ENCODE data around the gene KLHL36.
"Not testable (repeated sequence)": the region's sequence is repeated elsewhere in the genome, so short reads cannot be mapped to it uniquely, and the experiment has no call there.

Gene KLHL36

GRCh38 chr16:84673561-84673960, 25.2 kb downstream of the KLHL36 start:
- DNase-seq, result no peak

GRCh38 chr16:84675423-84675822, 27.1 kb downstream of the KLHL36 start:
- no peak for DNase-seq

GRCh38 chr16:84675884-84676283, 27.6 kb downstream of the KLHL36 start:
- DNase-seq, result no peak

- no peak for DNase-seq
These were observed 28.9 kb downstream of the KLHL36 start for GRCh38 chr16:84677017-84677803.

GRCh38 chr16:84677849-84678248, 29.5 kb downstream of the KLHL36 start:
- DNase-seq, result no peak

- DNase-seq, result no peak
These were observed 30.2 kb downstream of the KLHL36 start for GRCh38 chr16:84678541-84678940.

GRCh38 chr16:84680165-84680842, 32.0 kb downstream of the KLHL36 start:
- DNase-seq, result no peak

- no peak for DNase-seq
These were observed 32.7 kb downstream of the KLHL36 start for GRCh38 chr16:84680843-84681629.

- DNase-seq, result no peak
These were observed 35.6 kb downstream of the KLHL36 start for GRCh38 chr16:84683691-84684591.

GRCh38 chr16:84684592-84684965, 36.3 kb downstream of the KLHL36 start:
- DNase-seq, result no peak

GRCh38 chr16:84685210-84685609, 36.9 kb downstream of the KLHL36 start:
- no peak for DNase-seq

GRCh38 chr16:84686707-84687298, 38.5 kb downstream of the KLHL36 start:
- DNase-seq, result no peak

GRCh38 chr16:84687715-84688114, 39.4 kb downstream of the KLHL36 start:
- DNase-seq, result no peak

- not testable (repeated sequence) for DNase-seq
These were observed 39.9 kb downstream of the KLHL36 start for GRCh38 chr16:84688163-84688562.

- DNase-seq, result no peak
These were observed 40.8 kb downstream of the KLHL36 start for GRCh38 chr16:84689111-84689510.

- no peak for DNase-seq
These were observed 41.9 kb downstream of the KLHL36 start for GRCh38 chr16:84690088-84690819.

- no peak for DNase-seq
These were observed 44.3 kb downstream of the KLHL36 start for GRCh38 chr16:84692451-84693214.

- not testable (repeated sequence) for DNase-seq
These were observed 45.6 kb downstream of the KLHL36 start for GRCh38 chr16:84693869-84694268.

GRCh38 chr16:84694980-84695379, 46.7 kb downstream of the KLHL36 start:
- DNase-seq, result no peak

- no peak for DNase-seq
These were observed 50.9 kb downstream of the KLHL36 start for GRCh38 chr16:84699147-84699711.
